Testis (tissue), 3 donors: ENCODE results near the gene CD44. TPM values are rescaled to one million over a fixed set of nuclear protein-coding genes. Genes with fewer than 3 reads are reported as not detected.

Source experiments
- DNase-seq: peaks from one replicate; pipeline ENCODE4 v3.0.0-alpha.2; 2019
- H3K27ac ChIP-seq, 2 donors: fragments of 200-600 bp; sonication (generic); one replicate each; pipeline ENCODE4 v1.5.1; 2019
- H3K27me3 ChIP-seq: fragments of 200-600 bp; sonication (generic); one replicate; pipeline ENCODE4 v1.5.1; 2019
- H3K36me3 ChIP-seq: fragments of 200-600 bp; sonication (generic); one replicate; pipeline ENCODE4 v1.5.1; 2017; ENCODE audit warnings: low read depth; ENCODE audit errors: missing control alignments
- H3K4me1 ChIP-seq: fragments of 200-600 bp; sonication (generic); one replicate; pipeline ENCODE4 v1.5.1; 2019
- H3K4me3 ChIP-seq, 2 donors: fragments of 200-600 bp; sonication (generic); one replicate each; pipeline ENCODE4 v1.5.1; 2017 to 2019
- H3K9me3 ChIP-seq: fragments of 200-600 bp; sonication (generic); one replicate; pipeline ENCODE4 v1.5.1; 2017
- POLR2A ChIP-seq: fragments of 450-650 bp; IDR thresholded peaks from one replicate; pipeline ENCODE4 v1.6.1; 2017; ENCODE audit warnings: antibody characterized with exemption, mild to moderate bottlenecking, moderate library complexity
- WGBS, 2 donors: methylation state at CpG; one replicate each; pipeline ENCODE4 v1.1.5; 2018; 5-methylcytosine and 5-hydroxymethylcytosine counted together
- intact Hi-C: fragments of 100-400 bp; cut with DNase I; formaldehyde crosslinking; loops from one replicate; pipeline ENCODE4 v1.15.1; 2023; ENCODE audit warnings: low total_unique reads
- polyA plus RNA-seq: library from polyadenylated mRNA; stranded (reverse); fragments of 350-450 nt; fragmentation: Illumina TruSeq; extraction: RNeasy Lipid Tissue Mini Kit (QIAGEN cat#74804); gene quantifications from one replicate; pipeline ENCODE4 v1.2.3, GENCODE V29; 2014; ENCODE audit warnings: low read depth, low replicate concordance; ENCODE audit not compliant: insufficient read depth
- total RNA-seq, 2 donors: library from RNA; depleted of rRNA; stranded (reverse); fragments of >200 nt; gene quantifications; one replicate each; pipeline ENCODE4 v1.2.3, GENCODE V29; 2016
- TF ChIP-seq, protein P1 (sequence below), 3 experiments: fragments of 450-650 bp in 2 of 3; fragments of 200-600 bp in 1 of 3; sonication (generic) in 1 of 3; IDR thresholded peaks; one replicate each; pipeline ENCODE4 v1.5.1; 2016 to 2019; ENCODE audit warnings: antibody characterized with exemption in 3 of 3, mild to moderate bottlenecking in 2 of 3, moderate library complexity in 1 of 3

Gene CD44
- total and polyA plus RNA-seq, 3 donors from 2014 or later = 4.0 to 44.5 (median 13.4) TPM

DNA sequence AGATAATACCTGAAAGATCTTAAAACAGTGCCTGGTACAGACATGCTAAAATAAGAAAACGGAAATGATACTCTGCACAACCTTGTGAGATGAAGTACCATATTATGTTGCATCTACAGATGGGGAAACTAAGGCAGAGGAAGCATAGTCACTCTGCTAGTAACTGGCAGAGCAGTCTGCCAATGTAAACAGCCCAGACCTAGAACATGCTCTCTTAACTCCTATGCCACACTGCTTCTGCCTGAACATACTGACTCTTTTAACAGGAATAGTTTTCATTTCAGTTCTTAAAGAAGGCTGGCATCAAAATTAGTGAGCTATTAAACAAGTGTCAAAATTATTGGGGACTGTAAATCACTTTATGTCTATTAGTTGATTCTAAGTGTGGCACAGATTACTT is 99.9 kb downstream of the CD44 start:
- TF ChIP-seq POLR2A = no peak
- TF ChIP-seq, protein P1, sequence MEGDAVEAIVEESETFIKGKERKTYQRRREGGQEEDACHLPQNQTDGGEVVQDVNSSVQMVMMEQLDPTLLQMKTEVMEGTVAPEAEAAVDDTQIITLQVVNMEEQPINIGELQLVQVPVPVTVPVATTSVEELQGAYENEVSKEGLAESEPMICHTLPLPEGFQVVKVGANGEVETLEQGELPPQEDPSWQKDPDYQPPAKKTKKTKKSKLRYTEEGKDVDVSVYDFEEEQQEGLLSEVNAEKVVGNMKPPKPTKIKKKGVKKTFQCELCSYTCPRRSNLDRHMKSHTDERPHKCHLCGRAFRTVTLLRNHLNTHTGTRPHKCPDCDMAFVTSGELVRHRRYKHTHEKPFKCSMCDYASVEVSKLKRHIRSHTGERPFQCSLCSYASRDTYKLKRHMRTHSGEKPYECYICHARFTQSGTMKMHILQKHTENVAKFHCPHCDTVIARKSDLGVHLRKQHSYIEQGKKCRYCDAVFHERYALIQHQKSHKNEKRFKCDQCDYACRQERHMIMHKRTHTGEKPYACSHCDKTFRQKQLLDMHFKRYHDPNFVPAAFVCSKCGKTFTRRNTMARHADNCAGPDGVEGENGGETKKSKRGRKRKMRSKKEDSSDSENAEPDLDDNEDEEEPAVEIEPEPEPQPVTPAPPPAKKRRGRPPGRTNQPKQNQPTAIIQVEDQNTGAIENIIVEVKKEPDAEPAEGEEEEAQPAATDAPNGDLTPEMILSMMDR (IDR thresholded peaks at IDR 0.05) = no peak
- Histone ChIP-seq H3K4me3 (no peak overlapping the region), H3K27ac (no peak overlapping the region), H3K36me3 (no peaks in the 10 kb centered on the region), H3K27me3 (no peaks in the 10 kb centered on the region), H3K9me3 (no peaks in the 10 kb centered on the region), H3K4me1 (no peaks in the 10 kb centered on the region)
- intact Hi-C loops = no loop called here
- 82 to 88% methylated on average over 1 of the region's 1 CpG for WGBS, 2 donors
- no peak for DNase-seq

DNA sequence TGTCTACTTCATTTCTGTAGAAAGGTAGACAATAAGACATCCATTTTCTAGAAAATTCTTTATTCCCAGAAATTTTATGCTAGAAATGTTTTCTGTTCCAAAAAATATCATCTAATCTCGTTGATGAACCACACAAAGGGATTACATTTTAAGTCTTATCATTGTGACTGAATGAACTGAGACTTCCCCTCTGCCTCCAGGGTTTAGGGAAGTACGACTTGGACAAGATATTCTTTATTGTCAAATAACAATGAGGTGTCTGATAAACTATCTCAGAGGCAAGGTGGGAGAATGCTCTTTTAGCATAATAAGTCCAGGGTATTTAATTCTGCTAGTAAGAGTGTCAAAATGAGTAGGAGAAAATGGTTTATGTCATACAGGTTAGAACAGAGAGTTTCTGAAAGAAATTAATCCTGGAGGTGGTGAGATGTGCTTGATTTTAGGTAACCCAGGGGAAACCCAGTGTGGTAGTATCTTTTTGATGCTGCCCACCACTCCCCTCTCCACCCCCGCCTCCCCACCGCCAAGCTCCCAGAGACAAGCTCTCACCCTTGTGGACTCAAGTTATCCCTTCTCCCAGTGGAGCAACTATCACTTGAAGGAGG is 100.6 kb downstream of the CD44 start:
- intact Hi-C loops = no loop called here
- no peak overlapping the region for H3K4me3 ChIP-seq
- TF ChIP-seq POLR2A = no peak
- TF ChIP-seq, protein P1 (IDR thresholded peaks at IDR 0.05) = no peak
- H3K4me1 ChIP-seq = no peaks in the 10 kb centered on the region
- H3K27ac ChIP-seq = no peak overlapping the region
- no peak for DNase-seq
- WGBS, 2 donors = 53 to 63% methylated on average over 4 of the region's 4 CpGs
- H3K9me3 ChIP-seq = no peaks in the 10 kb centered on the region
- no peaks in the 10 kb centered on the region for H3K36me3 ChIP-seq
- H3K27me3 ChIP-seq = no peaks in the 10 kb centered on the region

DNA sequence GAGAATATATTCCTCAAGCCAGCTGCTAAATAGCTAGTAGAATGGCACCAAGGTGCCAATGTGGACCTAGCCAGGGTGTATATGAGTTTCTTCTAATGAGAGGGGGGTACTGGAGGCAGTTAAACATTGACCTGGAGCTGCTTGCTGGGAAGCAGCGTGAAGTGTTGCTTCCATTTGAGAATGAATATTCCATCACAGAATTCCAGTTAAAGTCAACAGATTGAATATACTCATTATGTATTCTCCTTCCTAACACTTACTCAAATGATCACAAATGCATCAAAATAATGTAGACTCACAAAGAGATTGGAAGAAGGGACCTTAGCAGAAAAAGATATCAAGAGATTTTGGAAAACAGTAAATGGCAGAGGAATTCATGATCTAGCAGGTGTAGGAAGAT is 102.1 kb downstream of the CD44 start:
- H3K36me3 ChIP-seq = no peaks in the 10 kb centered on the region
- H3K9me3 ChIP-seq = no peaks in the 10 kb centered on the region
- TF ChIP-seq POLR2A = no peak
- TF ChIP-seq, protein P1 (IDR thresholded peaks at IDR 0.05) = no peak
- DNase-seq = no peak
- H3K27me3 ChIP-seq = no peaks in the 10 kb centered on the region
- no peaks in the 10 kb centered on the region for H3K4me1 ChIP-seq
- H3K27ac ChIP-seq = no peak overlapping the region
- no peak overlapping the region for H3K4me3 ChIP-seq
- intact Hi-C loops = no loop called here
- WGBS, 2 donors = 92 to 93% methylated on average over 1 of the region's 1 CpG

DNA sequence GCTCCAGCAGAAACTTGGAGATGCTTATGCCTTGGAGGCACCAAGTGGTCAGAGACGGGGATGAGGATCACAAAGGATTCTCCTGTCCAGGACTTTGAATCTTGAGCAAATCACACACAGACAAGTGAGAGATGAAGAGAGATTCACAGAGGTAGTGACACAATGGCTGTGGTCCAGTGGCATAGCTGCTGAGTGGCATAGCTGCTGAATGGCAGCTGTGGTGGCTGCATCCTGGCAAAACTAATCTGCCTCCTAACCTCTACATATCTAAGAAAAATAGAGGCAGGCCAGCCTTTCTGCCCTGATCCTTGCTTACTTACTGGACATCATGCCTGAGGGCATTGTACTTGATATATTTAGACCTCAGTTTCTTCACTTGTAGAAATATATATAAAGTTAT is 102.6 kb downstream of the CD44 start:
- intact Hi-C loops = no loop called here

More for the DNA sequence above, 102.6 kb downstream of the CD44 start:
- WGBS, 2 donors = 81 to 96% methylated on average over 1 of the region's 1 CpG
- DNase-seq = no peak
- H3K9me3 ChIP-seq = no peaks in the 10 kb centered on the region
- H3K27ac ChIP-seq = no peak overlapping the region
- H3K4me3 ChIP-seq = no peak overlapping the region
- no peaks in the 10 kb centered on the region for H3K36me3 ChIP-seq
- no peaks in the 10 kb centered on the region for H3K4me1 ChIP-seq
- H3K27me3 ChIP-seq = no peaks in the 10 kb centered on the region
- TF ChIP-seq, protein P1 (IDR thresholded peaks at IDR 0.05) = no peak
- no peak for TF ChIP-seq POLR2A
